ENCODE measurements around the gene CACNA1D.
"Not testable (repeated sequence)": the region's sequence is repeated elsewhere in the genome, so short reads cannot be mapped to it uniquely, and the experiment has no call there.

Gene CACNA1D

GRCh38 chr3:53493963-53494791, at the start of gene CACNA1D:
Gene CACNA1D (plus strand): TSS chr3:53494611. CDS start chr3:53495167, 556 bp downstream.
- DNase-seq: no peak

GRCh38 chr3:53457068-53457467, 37.3 kb upstream of the CACNA1D start:
- no peak for DNase-seq

GRCh38 chr3:53460326-53460725, 34.1 kb upstream of the CACNA1D start:
- no peak for DNase-seq

GRCh38 chr3:53464424-53464823, 30.0 kb upstream of the CACNA1D start:
- no peak for DNase-seq

DNA sequence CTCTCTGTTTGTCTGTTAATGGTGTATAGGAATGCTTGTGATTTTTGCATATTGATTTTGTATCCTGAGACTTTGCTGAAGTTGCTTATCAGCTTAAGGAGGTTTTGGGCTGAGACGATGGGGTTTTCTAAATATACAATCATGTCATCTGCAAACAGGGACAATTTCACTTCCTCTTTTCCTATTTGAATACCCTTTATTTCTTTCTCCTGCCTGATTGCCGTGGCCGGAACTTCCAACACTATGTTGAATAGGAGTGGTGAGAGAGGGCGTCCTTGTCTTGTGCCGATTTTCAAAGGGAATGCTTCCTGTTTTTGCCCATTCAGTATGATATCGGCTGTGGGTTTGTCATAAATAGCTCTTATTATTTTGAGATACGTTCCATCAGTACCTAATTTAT, 24.7 kb upstream of the CACNA1D start:
- not testable (repeated sequence) for DNase-seq

DNA sequence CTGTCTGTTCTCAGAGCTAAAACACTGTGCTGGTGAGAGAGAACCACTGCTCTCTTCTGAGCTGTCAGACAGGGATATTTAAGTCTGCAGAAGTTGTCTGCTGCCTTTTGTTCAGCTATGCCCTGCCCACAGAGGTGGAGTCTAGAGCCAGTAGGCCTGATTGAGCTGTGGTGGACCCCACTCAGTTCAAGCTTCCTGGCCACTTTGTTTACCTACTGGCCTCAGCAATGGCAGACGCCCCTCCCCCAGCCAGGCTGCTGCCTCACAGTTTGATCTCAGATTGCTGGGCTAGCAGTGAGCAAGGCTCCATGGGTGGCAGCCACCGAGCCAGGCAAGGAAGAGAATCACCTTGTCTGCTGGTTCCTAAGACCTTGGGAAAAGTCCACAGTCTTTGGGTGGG, 21.0 kb upstream of the CACNA1D start:
- no peak for DNase-seq

- DNase-seq: not testable (repeated sequence)
These were observed 18.0 kb upstream of the CACNA1D start for GRCh38 chr3:53476372-53476771.

DNA sequence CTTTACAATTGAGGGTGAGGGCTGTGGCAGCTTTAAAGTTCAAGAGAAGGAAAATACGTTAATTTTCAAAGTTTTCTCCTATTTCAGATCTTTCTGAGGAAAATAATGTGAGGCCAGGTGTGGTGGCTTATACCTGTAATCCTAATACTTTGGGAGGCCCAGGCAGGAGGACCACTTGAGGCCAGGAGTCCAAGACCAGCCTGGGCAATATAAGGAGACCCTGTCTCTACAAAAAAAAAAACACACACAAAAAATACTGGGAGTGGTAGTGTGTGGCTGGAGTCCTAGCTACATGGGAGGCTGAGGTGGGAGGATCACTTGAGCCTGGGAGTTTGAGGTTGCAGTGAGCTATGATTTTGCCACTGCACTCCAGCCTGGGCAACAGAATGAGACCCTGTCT, 16.7 kb upstream of the CACNA1D start:
- not testable (repeated sequence) for DNase-seq

- DNase-seq: no peak
These were observed 16.1 kb upstream of the CACNA1D start for GRCh38 chr3:53478166-53478830.

DNA sequence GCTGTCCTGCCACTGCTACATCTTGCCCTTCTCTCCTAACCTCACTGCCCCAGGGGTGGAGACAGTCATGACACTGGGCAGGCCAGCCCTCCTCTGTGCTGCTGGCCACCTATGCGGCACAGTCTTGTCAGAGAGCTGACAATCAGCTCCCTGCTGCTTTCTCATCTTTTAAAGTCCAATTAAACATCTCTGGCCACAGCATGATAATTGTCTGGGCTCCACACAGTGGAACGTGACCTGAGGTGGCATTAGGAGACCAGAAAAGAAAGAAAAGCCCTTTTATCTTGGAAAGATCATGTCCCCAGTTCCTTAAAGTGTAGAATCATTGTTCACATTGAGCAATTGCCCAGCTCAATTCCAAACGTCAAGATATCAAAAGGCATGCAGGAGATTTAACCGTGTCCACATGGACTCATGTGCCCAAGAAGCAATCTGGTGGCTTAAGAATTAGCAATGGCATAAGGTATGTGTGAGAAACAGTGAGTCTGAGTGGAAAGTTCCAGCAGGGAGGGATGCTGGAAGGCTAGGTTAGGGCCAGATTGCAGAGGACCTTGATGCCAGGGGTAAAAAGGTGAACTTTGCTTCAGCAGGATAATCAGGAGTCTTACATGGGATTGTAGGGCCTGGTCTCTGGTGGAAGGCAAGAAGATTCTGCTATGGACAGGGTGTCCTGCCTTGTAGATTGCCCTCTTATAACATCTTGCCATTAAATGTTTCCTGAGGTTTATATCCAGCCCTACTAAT, 15.3 kb upstream of the CACNA1D start:
- DNase-seq: no peak

GRCh38 chr3:53482227-53482626, 12.2 kb upstream of the CACNA1D start:
- DNase-seq: no peak

GRCh38 chr3:53483821-53484220, 10.6 kb upstream of the CACNA1D start:
- no peak for DNase-seq

DNA sequence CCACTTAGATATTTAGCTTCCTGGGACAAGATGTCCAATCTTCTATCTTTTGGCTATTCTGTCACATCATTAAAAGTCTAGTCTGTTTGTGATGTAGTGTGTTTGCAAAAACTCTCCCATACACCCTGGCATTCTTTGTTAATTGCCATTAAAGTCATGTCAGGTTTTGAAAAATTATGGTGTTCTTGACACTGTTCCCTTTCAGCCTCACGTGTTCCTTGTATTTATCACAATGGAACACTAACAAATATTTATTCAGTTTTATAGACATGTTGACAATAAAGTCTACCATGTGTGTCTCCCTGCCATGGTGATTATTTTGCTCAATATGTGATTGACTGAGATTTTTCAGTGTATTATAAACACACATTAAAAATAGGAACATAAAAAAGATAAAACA, 9.4 kb upstream of the CACNA1D start:
- no peak for DNase-seq

GRCh38 chr3:53485675-53486403, 8.6 kb upstream of the CACNA1D start:
- DNase-seq: no peak

DNA sequence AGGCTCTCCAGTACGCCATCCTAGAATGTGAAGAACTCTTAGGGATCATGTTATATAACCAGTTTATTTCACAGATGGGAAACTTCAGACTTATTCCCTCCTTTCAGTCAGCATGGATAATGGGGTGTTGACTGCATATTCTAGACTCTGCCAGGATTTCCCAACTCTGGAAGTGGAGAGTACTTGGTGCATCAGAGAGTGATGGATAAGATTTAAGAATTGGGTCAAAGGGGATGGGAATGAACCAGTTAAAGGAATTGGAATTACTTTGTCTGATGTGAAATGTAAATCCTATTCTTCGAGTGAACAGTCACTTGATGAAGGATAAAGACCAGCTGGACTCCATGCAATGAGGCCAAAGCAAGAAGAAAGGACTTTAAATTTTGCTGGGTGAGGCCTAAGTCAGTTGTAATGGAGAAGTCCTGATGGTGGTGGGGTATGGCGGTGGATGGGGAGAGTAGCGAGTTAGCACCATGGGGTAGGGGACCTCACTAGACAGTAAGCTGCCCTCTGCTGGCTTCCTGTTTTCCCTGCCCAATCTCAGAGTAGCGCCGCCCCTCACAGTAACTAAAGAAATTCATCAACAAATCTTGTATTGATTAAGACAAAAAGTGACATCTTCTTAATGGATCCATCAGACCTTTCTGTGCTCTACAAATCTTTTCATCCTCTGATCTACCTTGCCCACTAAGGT, 7.3 kb upstream of the CACNA1D start:
- DNase-seq: no peak

DNA sequence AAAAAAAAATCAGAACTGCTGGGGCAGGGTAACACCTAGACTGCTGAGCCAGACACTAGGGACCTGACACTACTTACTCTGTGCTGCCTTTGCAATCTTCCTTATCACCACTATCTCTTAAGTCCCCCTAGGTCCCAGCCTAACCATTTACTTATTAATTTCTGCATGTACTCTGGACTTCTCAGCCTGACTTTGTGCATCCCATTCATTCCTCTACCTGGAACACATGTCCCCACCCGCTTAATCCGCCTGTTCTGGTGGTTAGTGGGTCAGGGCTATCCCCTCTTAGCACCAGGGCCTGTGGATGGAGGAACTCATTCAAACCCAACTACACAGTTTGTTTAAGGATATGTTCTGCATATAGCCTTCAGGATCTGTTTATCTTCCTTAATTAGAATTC, 5.0 kb upstream of the CACNA1D start:
- no peak for DNase-seq

DNA sequence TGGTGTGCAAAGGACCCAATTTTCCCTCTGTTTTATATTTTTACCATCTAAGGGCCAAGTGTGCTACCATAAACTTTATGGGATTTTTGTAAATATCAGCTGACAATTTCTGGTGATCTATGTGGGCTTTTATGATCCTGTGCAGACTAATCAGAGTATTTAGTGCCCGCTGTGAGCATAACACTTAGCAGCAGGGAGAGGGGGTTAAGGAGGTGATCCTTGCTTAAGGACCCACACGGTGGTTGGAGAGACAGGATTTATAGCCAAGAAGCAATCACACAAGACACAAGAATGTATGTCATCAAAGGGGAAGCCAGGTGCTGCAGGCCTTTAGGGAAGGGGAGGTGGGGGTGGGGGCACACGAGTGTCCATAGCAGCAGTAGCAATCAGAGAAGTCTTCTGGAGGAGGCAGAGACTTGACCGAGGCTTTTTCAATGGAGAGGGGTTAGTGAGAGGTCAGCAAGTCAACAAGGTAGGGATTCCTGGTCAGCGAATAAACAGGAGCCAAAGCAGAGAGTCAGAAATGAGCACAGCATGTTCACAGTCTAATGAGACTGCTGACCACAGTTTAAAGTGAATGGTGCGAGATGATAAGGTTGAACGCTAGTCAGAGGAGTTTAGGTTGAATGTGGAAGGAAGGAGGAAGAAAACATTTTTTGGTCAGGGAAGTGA, 4.5 kb upstream of the CACNA1D start:
- DNase-seq: no peak

DNA sequence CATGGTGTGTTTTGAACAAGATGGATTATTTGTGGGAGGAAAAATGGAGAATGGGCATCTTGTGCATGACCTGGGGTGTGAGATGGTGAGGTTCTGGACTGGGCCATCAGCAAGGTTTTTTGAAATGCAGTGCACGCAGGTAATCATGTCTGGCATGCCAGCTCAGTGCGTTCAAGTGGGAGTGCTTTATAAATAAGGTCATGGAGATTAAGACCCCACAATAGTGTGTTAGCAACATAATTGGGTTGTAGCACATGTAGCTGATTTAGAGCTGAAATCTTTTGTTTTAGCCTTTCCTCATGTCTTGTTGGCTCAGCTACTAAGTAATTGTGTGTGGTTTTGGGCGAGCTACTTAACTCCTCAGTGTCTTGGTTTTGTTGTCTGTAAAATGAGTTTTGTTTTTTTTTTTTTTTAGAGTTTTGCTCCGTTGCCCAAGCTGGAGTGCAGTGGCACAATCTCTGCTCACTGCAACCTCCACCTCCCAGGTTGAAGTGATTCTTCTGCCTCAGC, 3.9 kb upstream of the CACNA1D start:
- no peak for DNase-seq

DNA sequence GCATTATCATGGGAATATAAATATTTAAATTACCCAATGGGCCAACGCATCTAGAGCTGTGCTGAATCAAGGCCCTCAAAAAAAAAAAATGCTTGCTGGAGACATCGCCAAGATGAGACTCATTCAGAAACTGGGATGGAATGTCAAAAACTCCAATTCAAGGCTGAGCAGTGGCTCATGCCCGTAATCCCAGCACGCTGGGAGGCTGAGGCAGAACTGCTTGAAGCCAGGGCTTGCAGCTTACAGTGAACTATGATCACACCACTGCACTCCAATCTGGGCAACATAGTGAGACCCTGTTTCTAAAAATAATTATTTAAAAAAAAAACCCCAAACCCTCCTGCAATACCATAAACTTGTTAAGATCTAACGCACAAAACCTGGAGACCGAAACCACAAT, 3.1 kb upstream of the CACNA1D start:
- DNase-seq: no peak

DNA sequence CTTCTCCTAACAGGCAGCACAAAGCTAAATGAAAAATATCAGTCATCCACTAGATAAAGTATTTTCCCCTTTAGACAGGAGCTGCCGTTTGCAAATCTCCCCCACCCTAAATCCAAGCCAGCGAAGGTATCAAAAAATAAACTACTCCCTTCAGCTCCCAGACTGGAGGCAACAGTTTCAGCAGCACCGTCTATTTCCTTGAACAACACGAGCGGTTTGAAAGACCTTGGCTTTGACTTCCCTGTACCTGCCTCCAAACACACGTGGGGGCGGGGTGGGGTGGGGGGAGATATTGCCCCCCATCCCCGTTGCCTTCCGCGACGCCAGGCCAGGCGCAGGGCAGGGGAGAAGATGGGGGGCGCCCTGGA, 832 bp upstream of the CACNA1D start:
- no peak for DNase-seq

- DNase-seq: no peak
These were observed 722 bp downstream of the CACNA1D start for GRCh38 chr3:53495146-53495519.

Measured in CD4-positive, alpha-beta T cell treated with Interferon gamma for 1 hour (primary cell).